ENCODE results near the gene SPPL2C. TPM values are rescaled to one million over a fixed set of nuclear protein-coding genes. Genes with fewer than 3 reads are reported as not detected.

Gene SPPL2C
- not detected in 2 replicates for total RNA-seq

GRCh38 chr17:45844695-45845375, at the start of gene SPPL2C:
Gene SPPL2C (plus strand): TSS chr17:45844881. CDS start chr17:45844907, 26 bp downstream.

GRCh38 chr17:45894022-45894784, 49.5 kb downstream of the SPPL2C start, which contains the start of gene MAPT:
Gene MAPT (plus strand): TSS chr17:45894554. CDS start chr17:45962338, 67,784 bp downstream.

Other genes starting within 250 kb of the SPPL2C start
- gene CRHR1, start 60.6 kb upstream of the SPPL2C start, total RNA-seq, result not detected in 2 replicates
- gene MAPT, start 49.7 kb downstream of the SPPL2C start, total RNA-seq, result under 0.01 TPM in 1 of 2 replicates, not detected in the other
- not detected in 2 replicates for gene STH, start 154.4 kb downstream of the SPPL2C start, total RNA-seq